CD4-positive, CD25-positive, alpha-beta regulatory T cell (primary cell): ENCODE results near the gene SLC7A8. TPM values are rescaled to one million over a fixed set of nuclear protein-coding genes. Genes with fewer than 3 reads are reported as not detected.

Experiments used
- ATAC-seq, 2 donors: fragments of 150-1000 bp; cut with Tn5 transposase; one replicate each; pipeline ENCODE4 v1.10.0; 2021; ENCODE audit warnings: low read depth in 2 of 2, moderate number of reproducible peaks in 2 of 2, moderate library complexity in 1 of 2
- DNase-seq, 3 donors: peaks; one replicate each; pipeline versions ENCODE4 v3.0.0 to v3.0.0-alpha.2; 2012 to 2022; ENCODE audit warnings: mixed read lengths in 1 of 3
- H3K27ac ChIP-seq: one replicate; pipeline ENCODE4 v1.7.0; 2013; ENCODE audit warnings: mild to moderate bottlenecking, low read length; ENCODE audit not compliant: insufficient read depth, poor library complexity, severe bottlenecking
- H3K27me3 ChIP-seq: one replicate; pipeline ENCODE4 v1.7.0; 2013; ENCODE audit warnings: low read length; ENCODE audit not compliant: control insufficient read depth, insufficient read depth
- H3K36me3 ChIP-seq: one replicate; pipeline ENCODE4 v1.7.0; 2013; ENCODE audit warnings: mild to moderate bottlenecking, low read length, moderate library complexity; ENCODE audit not compliant: control insufficient read depth, insufficient read depth
- H3K4me1 ChIP-seq: 2 replicates; pipeline ENCODE4 v1.7.0; 2013; ENCODE audit warnings: mild to moderate bottlenecking, low read length; ENCODE audit not compliant: insufficient read depth, control insufficient read depth, poor library complexity, severe bottlenecking
- H3K4me3 ChIP-seq: one replicate; pipeline ENCODE4 v1.7.0; 2013; ENCODE audit warnings: low read depth, mild to moderate bottlenecking, low read length, moderate library complexity
- H3K9me3 ChIP-seq, 2 experiments: 1 replicate in 1 of 2; 2 replicates in 1 of 2; pipeline ENCODE4 v1.7.0; 2013; ENCODE audit warnings: low read length in 2 of 2, mild to moderate bottlenecking in 1 of 2, moderate library complexity in 1 of 2; ENCODE audit not compliant: control insufficient read depth in 2 of 2
- H3K27ac Mint-ChIP-seq, 3 donors: one replicate each; pipeline ENCODE4 v1.8.0; 2020 to 2022; ENCODE audit warnings: mild to moderate bottlenecking in 3 of 3, mixed read lengths in 3 of 3, moderate library complexity in 2 of 3
- H3K27me3 Mint-ChIP-seq: one replicate; pipeline ENCODE4 v1.8.0; 2022; ENCODE audit warnings: mild to moderate bottlenecking, mixed read lengths
- H3K36me3 Mint-ChIP-seq: one replicate; pipeline ENCODE4 v1.8.0; 2020; ENCODE audit warnings: mixed read lengths
- H3K4me1 Mint-ChIP-seq, 4 donors: one replicate each; pipeline ENCODE4 v1.8.0; 2020 to 2022; ENCODE audit warnings: mixed read lengths in 4 of 4, mild to moderate bottlenecking in 1 of 4
- H3K4me3 Mint-ChIP-seq, 4 donors: one replicate each; pipeline ENCODE4 v1.8.0; 2020 to 2022; ENCODE audit warnings: mild to moderate bottlenecking in 4 of 4, mixed read lengths in 4 of 4, moderate library complexity in 3 of 4
- H3K9me3 Mint-ChIP-seq, 7 donors: one replicate each; pipeline ENCODE4 v1.8.0; 2020 to 2022; ENCODE audit warnings: mixed read lengths in 7 of 7, mild to moderate bottlenecking in 3 of 7, moderate library complexity in 2 of 7
- polyA plus RNA-seq, 4 donors: library from polyadenylated mRNA; unstranded; fragments of 300-500 nt; fragmentation: Illumina TruSeq; gene quantifications; one replicate each; pipeline ENCODE4 v1.2.3, GENCODE V29; 2021
- total RNA-seq: library from RNA; stranded (reverse); gene quantifications from one replicate; pipeline ENCODE4 v1.2.3, GENCODE V29; 2022

Gene SLC7A8
- total and polyA plus RNA-seq, 5 donors from 2014 or later: 0.48 to 1.8 (median 1.1) TPM; not detected in 1

GRCh38 chr14:23164949-23165348 is 18.5 kb downstream of the SLC7A8 start:
- Histone ChIP-seq H3K27ac (no peak overlapping the region), H3K4me3 (no peak overlapping the region), H3K9me3 (no peaks in the 10 kb centered on the region), H3K27me3 (peaks cover 8% of the 10 kb centered on the region), H3K36me3 (no peaks in the 10 kb centered on the region), H3K4me1 (no peaks in the 10 kb centered on the region)
- peaks cover 0 to 3% (median 2%) of the 10 kb centered on the region in 4 donors for H3K4me1 Mint-ChIP-seq
- H3K9me3 Mint-ChIP-seq: peaks cover 0 to 5% (median 0%) of the 10 kb centered on the region in 7 donors
- ATAC-seq (no peak), DNase-seq (no peak)
- H3K4me3 Mint-ChIP-seq: no peak overlapping the region
- H3K36me3 Mint-ChIP-seq: no peaks in the 10 kb centered on the region
- H3K27ac Mint-ChIP-seq: peak overlapping the region in 1 of 3 donors; percentile 68
- peaks cover 23% of the 10 kb centered on the region for H3K27me3 Mint-ChIP-seq

DNA sequence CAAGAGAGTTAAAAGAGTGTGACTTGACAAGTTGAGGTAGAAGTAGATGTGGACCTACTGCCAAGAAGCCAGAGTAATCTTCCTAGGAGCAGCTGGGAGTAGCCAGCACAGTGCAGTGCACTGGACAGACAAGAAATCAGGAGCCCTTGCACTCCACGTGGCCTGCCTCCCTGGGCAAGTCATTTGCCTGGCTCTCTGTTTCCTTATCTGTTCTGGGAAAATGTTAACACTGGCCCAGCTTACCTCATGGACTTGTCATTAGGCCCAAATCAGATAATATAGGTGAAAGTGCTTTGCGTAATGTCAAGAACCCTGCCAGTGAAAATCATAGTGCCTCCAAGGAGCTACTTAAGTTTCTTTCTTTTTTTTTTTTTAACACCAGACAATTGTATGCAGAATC is 19.2 kb downstream of the SLC7A8 start:
- Mint-ChIP-seq H3K4me3 (peak overlapping the region in 1 of 4 donors; percentile 80), H3K4me1 (peaks cover 0 to 3% (median 3%) of the 10 kb centered on the region in 4 donors), H3K27me3 (peaks cover 26% of the 10 kb centered on the region), H3K36me3 (no peaks in the 10 kb centered on the region), H3K27ac (no peak overlapping the region), H3K9me3 (peaks cover 0 to 5% (median 0%) of the 10 kb centered on the region in 7 donors)
- no peaks in the 10 kb centered on the region for H3K9me3 ChIP-seq
- no peaks in the 10 kb centered on the region for H3K36me3 ChIP-seq
- H3K27ac ChIP-seq: no peak overlapping the region
- H3K4me1 ChIP-seq: no peaks in the 10 kb centered on the region
- DNase-seq: no peak
- peaks cover 8% of the 10 kb centered on the region for H3K27me3 ChIP-seq
- H3K4me3 ChIP-seq: no peak overlapping the region
- no peak for ATAC-seq

DNA sequence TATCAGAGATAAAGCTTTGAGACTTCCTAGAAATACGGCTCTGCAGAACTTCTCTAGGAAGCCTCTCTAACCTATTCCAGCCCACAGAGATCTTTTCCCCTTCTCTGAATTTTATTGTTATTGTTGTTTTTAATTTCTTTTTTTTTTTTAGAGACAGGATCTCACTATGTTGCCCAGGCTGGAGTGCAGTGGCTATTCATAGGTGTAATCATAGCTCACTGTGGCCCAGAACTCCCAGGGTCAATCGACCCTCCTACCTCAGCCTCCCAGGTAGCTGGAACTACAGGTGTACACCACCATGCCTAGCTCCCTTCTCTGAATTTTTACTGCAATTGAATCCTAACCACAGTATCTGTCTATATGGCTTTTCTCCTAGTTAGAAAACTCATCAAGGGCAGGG is 19.6 kb downstream of the SLC7A8 start:
- H3K4me3 ChIP-seq: no peak overlapping the region
- no peaks in the 10 kb centered on the region for H3K36me3 ChIP-seq
- H3K9me3 ChIP-seq: no peaks in the 10 kb centered on the region
- peaks cover 31% of the 10 kb centered on the region for H3K27me3 Mint-ChIP-seq
- no peaks in the 10 kb centered on the region for H3K4me1 ChIP-seq
- peaks cover 0 to 5% (median 0%) of the 10 kb centered on the region in 7 donors for H3K9me3 Mint-ChIP-seq
- no peak overlapping the region for H3K27ac ChIP-seq
- peaks cover 0 to 5% (median 3%) of the 10 kb centered on the region in 4 donors for H3K4me1 Mint-ChIP-seq
- H3K27me3 ChIP-seq: peaks cover 8% of the 10 kb centered on the region
- DNase-seq: no peak
- no peak overlapping the region for H3K27ac Mint-ChIP-seq
- no peak for ATAC-seq
- no peaks in the 10 kb centered on the region for H3K36me3 Mint-ChIP-seq
- peak overlapping the region in 1 of 4 donors; percentile 80 for H3K4me3 Mint-ChIP-seq

- H3K4me3 ChIP-seq: no peak overlapping the region
- H3K4me1 Mint-ChIP-seq: peaks cover 0 to 5% (median 3%) of the 10 kb centered on the region in 4 donors
Measured at GRCh38 chr14:23162800-23163199, 20.7 kb downstream of the SLC7A8 start.

GRCh38 chr14:23162005-23162404 is 21.5 kb downstream of the SLC7A8 start:
- DNase-seq: no peak
- Mint-ChIP-seq H3K36me3 (no peaks in the 10 kb centered on the region), H3K27ac (peak overlapping the region in 1 of 3 donors; percentile 93), H3K9me3 (peaks cover 0 to 6% (median 0%) of the 10 kb centered on the region in 7 donors), H3K4me3 (no peak overlapping the region), H3K27me3 (peaks cover 39% of the 10 kb centered on the region), H3K4me1 (peaks cover 0 to 5% (median 3%) of the 10 kb centered on the region in 4 donors)
- Histone ChIP-seq H3K4me1 (no peaks in the 10 kb centered on the region), H3K36me3 (no peaks in the 10 kb centered on the region), H3K27me3 (peaks cover 7% of the 10 kb centered on the region), H3K4me3 (no peak overlapping the region), H3K27ac (no peak overlapping the region), H3K9me3 (no peaks in the 10 kb centered on the region)
- ATAC-seq: no peak

More at GRCh38 chr14:23162800-23163199, 20.7 kb downstream of the SLC7A8 start:
- H3K27ac Mint-ChIP-seq: peak overlapping the region in 2 of 3 donors; percentile 30 to 75
- H3K27ac ChIP-seq: no peak overlapping the region
- peaks cover 0 to 6% (median 0%) of the 10 kb centered on the region in 7 donors for H3K9me3 Mint-ChIP-seq
- H3K27me3 ChIP-seq: peaks cover 4% of the 10 kb centered on the region
- no peaks in the 10 kb centered on the region for H3K36me3 ChIP-seq
- ATAC-seq (peak; percentile 11 to 48), DNase-seq (no peak)
- peaks cover 36% of the 10 kb centered on the region for H3K27me3 Mint-ChIP-seq
- H3K9me3 ChIP-seq: no peaks in the 10 kb centered on the region
- no peaks in the 10 kb centered on the region for H3K4me1 ChIP-seq
- H3K4me3 Mint-ChIP-seq: no peak overlapping the region
- no peaks in the 10 kb centered on the region for H3K36me3 Mint-ChIP-seq

DNA sequence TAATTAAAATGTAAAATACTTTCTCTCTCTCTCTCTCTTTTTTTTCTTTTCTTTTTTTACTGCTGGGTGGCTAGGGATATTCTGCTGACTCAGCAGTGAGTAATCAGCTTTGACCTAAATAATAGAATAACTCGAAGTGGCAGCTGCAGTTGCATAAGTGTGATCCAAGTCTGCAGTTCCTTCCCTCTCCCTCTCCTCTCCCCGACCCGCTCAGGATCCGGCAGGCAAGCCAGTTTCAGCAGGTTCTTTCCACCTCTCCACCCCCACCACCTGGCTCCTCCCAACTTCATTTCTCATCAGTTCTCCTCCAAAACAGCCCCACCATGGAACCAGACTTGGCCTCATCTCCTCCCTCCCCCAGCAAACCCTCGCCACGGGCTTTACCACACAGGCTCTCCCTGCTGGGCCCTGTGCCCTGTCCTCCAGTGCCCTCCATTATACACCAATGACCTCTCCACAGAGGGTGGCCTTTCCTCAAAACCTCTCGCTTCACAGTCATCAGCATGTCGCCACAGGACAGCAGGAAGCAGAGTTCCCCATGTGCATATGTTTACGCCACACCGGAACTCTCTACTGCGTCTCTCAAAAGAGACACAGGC is 22.4 kb downstream of the SLC7A8 start:
- Mint-ChIP-seq H3K27me3 (peaks cover 36% of the 10 kb centered on the region), H3K4me3 (no peak overlapping the region), H3K9me3 (peaks cover 0 to 6% (median 0%) of the 10 kb centered on the region in 7 donors), H3K4me1 (peaks cover 0 to 5% (median 3%) of the 10 kb centered on the region in 4 donors), H3K36me3 (no peaks in the 10 kb centered on the region), H3K27ac (no peak overlapping the region)
- DNase-seq: no peak
- no peak for ATAC-seq
- H3K4me1 ChIP-seq: no peaks in the 10 kb centered on the region
- no peak overlapping the region for H3K27ac ChIP-seq
- no peaks in the 10 kb centered on the region for H3K36me3 ChIP-seq
- no peak overlapping the region for H3K4me3 ChIP-seq
- no peaks in the 10 kb centered on the region for H3K9me3 ChIP-seq
- peaks cover 2% of the 10 kb centered on the region for H3K27me3 ChIP-seq

- peaks cover 43% of the 10 kb centered on the region for H3K27me3 Mint-ChIP-seq
- DNase-seq (no peak), ATAC-seq (no peak)
- H3K27me3 ChIP-seq: peaks cover 5% of the 10 kb centered on the region
- no peaks in the 10 kb centered on the region for H3K36me3 Mint-ChIP-seq
- H3K4me3 Mint-ChIP-seq: no peak overlapping the region
- H3K4me1 Mint-ChIP-seq: peaks cover 0 to 8% (median 4%) of the 10 kb centered on the region in 4 donors
- H3K27ac Mint-ChIP-seq: no peak overlapping the region
- peaks cover 0 to 6% (median 0%) of the 10 kb centered on the region in 7 donors for H3K9me3 Mint-ChIP-seq
- no peak overlapping the region for H3K27ac ChIP-seq
- H3K9me3 ChIP-seq: no peaks in the 10 kb centered on the region
- no peaks in the 10 kb centered on the region for H3K36me3 ChIP-seq
- no peaks in the 10 kb centered on the region for H3K4me1 ChIP-seq
- H3K4me3 ChIP-seq: no peak overlapping the region
Measured at GRCh38 chr14:23159532-23159931, 23.9 kb downstream of the SLC7A8 start.

GRCh38 chr14:23158779-23159178 is 24.7 kb downstream of the SLC7A8 start:
- H3K27me3 Mint-ChIP-seq: peaks cover 44% of the 10 kb centered on the region
- Histone ChIP-seq H3K27me3 (peaks cover 5% of the 10 kb centered on the region), H3K4me1 (no peaks in the 10 kb centered on the region), H3K9me3 (no peaks in the 10 kb centered on the region), H3K4me3 (no peak overlapping the region), H3K36me3 (no peaks in the 10 kb centered on the region), H3K27ac (no peak overlapping the region)
- no peaks in the 10 kb centered on the region for H3K36me3 Mint-ChIP-seq
- DNase-seq (no peak), ATAC-seq (no peak)
- H3K9me3 Mint-ChIP-seq: peaks cover 0 to 6% (median 0%) of the 10 kb centered on the region in 7 donors
- H3K27ac Mint-ChIP-seq: no peak overlapping the region
- H3K4me3 Mint-ChIP-seq: peak overlapping the region in 1 of 4 donors; percentile 6
- H3K4me1 Mint-ChIP-seq: peaks cover 0 to 11% (median 4%) of the 10 kb centered on the region in 4 donors
